Peyer's patch (tissue), 4 donors: Measurements from ENCODE around the gene XPOT. TPM values are rescaled to one million over a fixed set of nuclear protein-coding genes. Genes with fewer than 3 reads are reported as not detected.

ENCODE experiments used
- DNase-seq, 3 donors: peaks; one replicate each; pipeline ENCODE4 v3.0.0-alpha.2; 2017 to 2019
- H3K27ac ChIP-seq, 4 donors: fragments of 200-600 bp; sonication (generic); one replicate each; pipeline ENCODE4 v1.5.1; 2016 to 2019
- H3K27me3 ChIP-seq, 2 donors: fragments of 200-600 bp; sonication (generic); one replicate each; pipeline ENCODE4 v1.5.1; 2019
- H3K36me3 ChIP-seq, 3 donors: fragments of 200-600 bp; sonication (generic); one replicate each; pipeline ENCODE4 v1.5.1; 2016 to 2019
- H3K4me1 ChIP-seq, 4 donors: fragments of 200-600 bp; sonication (generic); one replicate each; pipeline ENCODE4 v1.5.1; 2016 to 2019
- H3K4me3 ChIP-seq, 4 donors: fragments of 200-600 bp; sonication (generic); 1 replicate in 3 of 4; 2 replicates in 1 of 4; pipeline ENCODE4 v1.5.1; 2016 to 2019; ENCODE audit warnings: mild to moderate bottlenecking in 1 of 4
- H3K9me3 ChIP-seq, 4 donors: fragments of 200-600 bp; sonication (generic); one replicate each; pipeline ENCODE4 v1.5.1; 2016 to 2019; ENCODE audit warnings: mild to moderate bottlenecking in 1 of 4
- CTCF ChIP-seq, 6 experiments: fragments of 450-650 bp in 4 of 6; fragments of 200-600 bp in 2 of 6; sonication (generic) in 1 of 6; IDR thresholded peaks; one replicate each; pipeline ENCODE4 v1.5.1; 2017 to 2019; ENCODE audit warnings: antibody characterized with exemption in 6 of 6, mild to moderate bottlenecking in 3 of 6, moderate library complexity in 1 of 6
- POLR2A ChIP-seq, 2 donors: fragments of 450-650 bp; IDR thresholded peaks; one replicate each; pipeline ENCODE4 v1.5.1; 2017; ENCODE audit warnings: antibody characterized with exemption in 2 of 2, mild to moderate bottlenecking in 2 of 2, moderate library complexity in 2 of 2
- total RNA-seq, 4 donors: library from RNA; depleted of rRNA; stranded (reverse); fragments of >200 nt; gene quantifications; one replicate each; pipeline ENCODE4 v1.1.0, GENCODE V29; 2016

The XPOT gene
- total RNA-seq, 4 donors from 2014 or later: 15.6 to 73.4 (median 24.8) TPM

- no peak for TF ChIP-seq POLR2A (IDR thresholded peaks at IDR 0.05)
- H3K27ac ChIP-seq: no peak overlapping the region
- H3K4me1 ChIP-seq: no peaks in the 10 kb centered on the region
- no peak for DNase-seq
- no peaks in the 10 kb centered on the region for H3K9me3 ChIP-seq
- peaks cover 0 to 49% (median 3%) of the 10 kb centered on the region in 3 donors for H3K36me3 ChIP-seq
- no peak overlapping the region for H3K4me3 ChIP-seq
- no peaks in the 10 kb centered on the region for H3K27me3 ChIP-seq
These were observed 7.2 kb downstream of the XPOT start for GRCh38 chr12:64411427-64411826.

- no peak overlapping the region for H3K4me3 ChIP-seq
- H3K27me3 ChIP-seq: no peaks in the 10 kb centered on the region
- DNase-seq: no peak
- peaks cover 0 to 59% (median 3%) of the 10 kb centered on the region in 3 donors for H3K36me3 ChIP-seq
- no peak overlapping the region for H3K27ac ChIP-seq
- no peaks in the 10 kb centered on the region for H3K4me1 ChIP-seq
- no peak for TF ChIP-seq CTCF (IDR thresholded peaks at IDR 0.05)
- no peak for TF ChIP-seq POLR2A (IDR thresholded peaks at IDR 0.05)
- H3K9me3 ChIP-seq: no peaks in the 10 kb centered on the region
These were observed 8.3 kb downstream of the XPOT start for GRCh38 chr12:64412459-64412858.

- H3K27me3 ChIP-seq: no peaks in the 10 kb centered on the region
- H3K9me3 ChIP-seq: no peaks in the 10 kb centered on the region
- peaks cover 0 to 73% (median 3%) of the 10 kb centered on the region in 3 donors for H3K36me3 ChIP-seq
- no peak overlapping the region for H3K27ac ChIP-seq
- TF ChIP-seq CTCF (IDR thresholded peaks at IDR 0.05): no peak
- H3K4me3 ChIP-seq: no peak overlapping the region
- no peak for DNase-seq
- no peaks in the 10 kb centered on the region for H3K4me1 ChIP-seq
These were observed 9.7 kb downstream of the XPOT start for GRCh38 chr12:64413884-64414283.

- H3K27me3 ChIP-seq: no peaks in the 10 kb centered on the region
- no peak overlapping the region for H3K4me3 ChIP-seq
- peaks cover 0 to 82% (median 0%) of the 10 kb centered on the region in 3 donors for H3K36me3 ChIP-seq
- no peak for DNase-seq
- no peak overlapping the region for H3K27ac ChIP-seq
- H3K9me3 ChIP-seq: no peaks in the 10 kb centered on the region
- no peak for TF ChIP-seq CTCF (IDR thresholded peaks at IDR 0.05)
- no peak for TF ChIP-seq POLR2A (IDR thresholded peaks at IDR 0.05)
- no peaks in the 10 kb centered on the region for H3K4me1 ChIP-seq
These were observed 14.0 kb downstream of the XPOT start for GRCh38 chr12:64418209-64418608.

GRCh38 chr12:64419696-64420095 lies 15.5 kb downstream of the XPOT start:
- Histone ChIP-seq H3K27ac (no peak overlapping the region), H3K27me3 (no peaks in the 10 kb centered on the region), H3K4me3 (no peak overlapping the region), H3K36me3 (peaks cover 0 to 95% (median 0%) of the 10 kb centered on the region in 3 donors), H3K4me1 (no peaks in the 10 kb centered on the region), H3K9me3 (no peaks in the 10 kb centered on the region)
- TF ChIP-seq CTCF (IDR thresholded peaks at IDR 0.05) (no peak), POLR2A (IDR thresholded peaks at IDR 0.05) (no peak)
- no peak for DNase-seq

GRCh38 chr12:64427988-64428387 lies 23.8 kb downstream of the XPOT start:
- Histone ChIP-seq H3K27ac (no peak overlapping the region), H3K4me3 (no peak overlapping the region), H3K4me1 (no peaks in the 10 kb centered on the region), H3K27me3 (no peaks in the 10 kb centered on the region), H3K36me3 (peaks cover 0 to 95% (median 0%) of the 10 kb centered on the region in 3 donors), H3K9me3 (no peaks in the 10 kb centered on the region)
- DNase-seq: no peak
- TF ChIP-seq CTCF (IDR thresholded peaks at IDR 0.05) (no peak), POLR2A (IDR thresholded peaks at IDR 0.05) (no peak)
